Glomerular endothelial cell (primary cell): ENCODE results near the gene UMODL1. TPM values are rescaled to one million over a fixed set of nuclear protein-coding genes. Genes with fewer than 3 reads are reported as not detected.

Experiments
- DNase-seq: peaks from one replicate; pipeline ENCODE4 v3.0.0-alpha.2; 2011; ENCODE audit warnings: low read depth, low spot score; ENCODE audit errors: extremely low read depth
- total RNA-seq: library from RNA; depleted of rRNA; stranded (reverse); fragments of >200 nt; gene quantifications from 2 replicates; pipeline ENCODE4 v1.2.3, GENCODE V29; 2015

The UMODL1 gene
- total RNA-seq, 1 donor from 2014 or later, result not detected

DNA sequence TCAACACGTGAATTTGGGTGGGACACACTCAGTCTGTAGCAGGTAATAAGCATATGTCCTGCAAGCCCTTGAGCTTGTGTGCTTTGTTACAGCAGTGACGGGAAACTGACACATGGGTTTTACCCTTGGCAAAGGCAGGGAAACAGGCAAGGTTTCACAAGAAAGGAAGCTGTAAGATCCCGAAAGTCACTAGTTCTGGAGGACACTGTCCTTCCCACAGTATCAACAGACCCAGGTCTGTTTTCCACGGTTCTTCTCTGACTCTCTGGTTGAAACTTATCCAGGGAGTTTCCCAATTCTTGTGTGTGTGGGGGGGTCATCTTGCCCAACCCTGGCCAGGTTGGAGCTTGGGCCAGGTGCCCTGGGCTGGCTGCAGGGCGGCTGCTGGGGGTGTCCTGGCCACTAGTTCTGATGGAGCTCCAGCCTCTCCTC lies 31.6 kb upstream of the UMODL1 start:
- DNase-seq, result no peak

DNA sequence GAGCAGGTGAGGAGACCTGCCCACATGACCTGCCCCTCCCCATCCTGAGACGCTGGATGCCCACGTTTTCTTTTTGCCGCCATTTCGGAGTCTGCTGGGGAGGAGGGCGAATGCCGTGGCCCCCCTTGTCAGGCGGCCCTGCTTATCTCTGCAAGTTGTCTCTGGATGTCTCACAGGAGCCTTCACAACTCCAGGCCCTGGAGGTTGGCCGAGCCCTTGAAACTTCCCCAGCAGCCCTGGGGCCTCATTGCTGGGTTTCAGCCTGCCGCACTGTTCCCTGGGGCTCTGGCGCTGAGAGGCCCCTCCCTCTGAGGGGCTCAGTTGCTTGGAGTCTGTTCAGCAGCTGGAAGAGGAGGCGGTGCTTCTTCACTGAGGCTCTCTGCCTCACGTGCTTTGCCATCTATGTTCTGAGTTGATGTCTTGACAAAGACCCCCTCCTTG lies 31.2 kb upstream of the UMODL1 start:
- DNase-seq, result no peak

DNA sequence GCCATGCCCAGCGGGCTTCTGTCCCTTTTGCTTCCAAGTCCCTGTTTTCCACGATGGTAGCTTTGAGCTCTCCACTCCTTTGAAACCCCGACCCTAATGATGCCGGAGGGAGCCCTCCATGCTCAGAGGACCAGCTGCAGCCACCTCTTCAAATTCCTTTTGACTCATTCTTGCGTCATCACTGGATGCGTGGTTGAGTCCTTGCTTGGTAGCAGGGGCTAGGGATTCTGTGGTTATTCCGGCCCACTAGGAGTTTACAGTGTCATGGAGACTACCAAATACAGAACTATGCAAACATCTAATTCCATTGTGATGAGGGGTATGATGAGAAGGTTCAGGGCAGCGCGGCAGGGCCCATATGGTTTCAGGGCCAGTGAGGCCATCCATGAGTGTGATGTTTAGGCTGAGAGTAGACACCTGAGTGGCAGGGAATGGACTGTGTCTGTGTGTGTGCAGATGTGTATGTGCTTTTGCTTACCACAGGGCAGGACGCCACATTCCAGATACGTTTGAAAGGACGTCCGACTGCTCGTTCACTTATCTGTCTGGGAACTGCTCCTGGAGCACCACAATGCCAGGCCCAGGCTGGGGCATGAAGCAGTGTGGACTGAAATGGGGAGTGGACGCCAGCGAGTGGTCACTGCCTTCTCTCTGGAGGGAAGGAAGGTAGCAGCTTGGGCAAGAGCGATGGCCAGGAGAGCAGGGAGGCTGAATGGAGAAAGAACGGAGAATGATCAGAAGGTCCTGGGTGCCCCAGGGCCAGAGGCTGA lies 30.5 kb upstream of the UMODL1 start:
- DNase-seq, result peak; percentile 20

DNA sequence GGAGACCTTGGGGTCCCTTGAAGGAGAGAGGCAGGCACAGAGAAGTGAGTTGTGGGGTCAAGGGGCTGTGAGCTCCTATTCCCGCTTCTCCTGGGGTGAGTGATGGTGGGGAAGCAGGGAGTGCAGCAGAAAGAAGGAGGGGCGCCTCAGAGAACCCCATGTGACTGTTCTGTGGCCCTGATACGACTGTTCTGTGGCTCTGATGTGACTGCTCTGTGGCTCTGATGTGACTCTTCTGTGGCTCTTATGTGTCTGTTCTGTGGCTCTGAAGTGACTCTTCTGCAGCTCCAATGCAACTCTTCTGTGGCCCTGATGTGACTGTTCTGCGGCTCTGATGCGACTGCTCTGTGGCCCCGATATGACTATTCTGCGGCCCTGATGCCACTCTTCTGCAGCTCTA lies 29.9 kb upstream of the UMODL1 start:
- DNase-seq, result no peak

DNA sequence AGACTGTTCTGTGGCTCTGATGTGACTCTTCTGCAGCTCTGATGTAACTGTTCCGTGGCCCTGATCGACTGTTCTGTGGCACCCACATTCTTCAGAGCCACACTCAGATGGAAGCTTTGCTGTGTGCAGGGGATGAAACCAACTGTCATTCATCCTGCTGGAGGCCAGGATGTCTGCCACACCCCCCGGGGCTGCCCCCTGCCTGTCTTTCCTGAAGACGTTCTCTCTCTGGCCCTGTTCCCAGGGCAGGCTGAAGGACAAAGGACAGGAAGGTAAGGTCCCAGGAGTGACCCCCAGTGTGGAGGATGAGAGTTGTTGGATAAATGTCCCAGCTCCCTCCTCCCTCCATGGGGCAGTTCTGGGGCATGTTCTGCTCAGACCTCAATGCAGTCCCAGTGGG lies 29.4 kb upstream of the UMODL1 start:
- DNase-seq, result no peak

DNA sequence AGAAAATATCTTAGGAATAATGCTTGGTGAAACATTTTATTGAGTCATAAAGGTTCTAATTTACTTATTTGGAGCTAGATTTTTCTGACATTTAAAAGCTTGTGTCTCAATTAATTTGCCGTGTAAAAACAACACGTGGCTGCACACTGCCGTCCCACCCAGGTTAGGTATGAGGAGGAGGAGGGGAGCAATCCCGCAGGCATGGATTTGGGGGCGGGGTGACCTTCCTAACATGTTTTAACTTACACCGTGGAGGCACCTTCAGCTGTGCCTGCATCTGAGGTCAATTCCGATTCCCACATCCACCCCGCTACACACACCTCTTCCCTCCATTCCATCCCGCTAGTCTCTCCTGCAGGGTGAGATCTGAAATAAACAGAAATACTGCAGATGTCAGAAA lies 28.5 kb upstream of the UMODL1 start:
- no peak for DNase-seq

DNA sequence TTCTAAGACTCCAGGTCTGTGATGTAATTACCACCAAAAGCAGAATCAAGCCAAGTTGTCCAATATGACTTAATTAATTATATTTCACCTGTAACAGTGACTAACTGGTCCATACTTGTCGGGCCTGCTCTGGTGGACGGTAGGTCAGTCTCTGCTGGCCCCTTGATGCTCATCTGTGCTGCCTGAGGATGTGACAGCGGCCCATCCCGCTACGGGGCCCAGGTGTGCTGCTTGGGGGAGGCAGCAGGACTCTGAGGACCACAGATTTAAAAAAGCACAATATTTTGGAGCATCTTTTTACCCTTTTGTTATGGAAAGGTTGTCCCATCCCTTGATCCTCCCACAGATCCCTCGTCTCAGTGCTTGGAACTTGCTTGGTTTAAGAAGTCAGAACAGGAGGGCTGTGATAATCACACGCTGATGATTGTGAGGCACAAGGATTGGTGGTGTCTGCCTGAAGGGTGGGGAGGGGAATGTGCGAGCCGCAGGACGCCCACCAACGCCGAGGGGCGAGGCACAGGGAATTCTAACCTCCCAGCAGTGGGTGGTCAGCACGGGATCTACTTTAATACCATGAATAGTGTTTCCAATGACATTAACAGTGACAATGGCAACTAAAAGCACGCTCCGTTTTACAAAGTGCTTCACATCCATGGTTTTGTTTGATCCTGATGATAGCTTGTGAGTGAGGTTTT lies 27.8 kb upstream of the UMODL1 start:
- DNase-seq, result no peak

DNA sequence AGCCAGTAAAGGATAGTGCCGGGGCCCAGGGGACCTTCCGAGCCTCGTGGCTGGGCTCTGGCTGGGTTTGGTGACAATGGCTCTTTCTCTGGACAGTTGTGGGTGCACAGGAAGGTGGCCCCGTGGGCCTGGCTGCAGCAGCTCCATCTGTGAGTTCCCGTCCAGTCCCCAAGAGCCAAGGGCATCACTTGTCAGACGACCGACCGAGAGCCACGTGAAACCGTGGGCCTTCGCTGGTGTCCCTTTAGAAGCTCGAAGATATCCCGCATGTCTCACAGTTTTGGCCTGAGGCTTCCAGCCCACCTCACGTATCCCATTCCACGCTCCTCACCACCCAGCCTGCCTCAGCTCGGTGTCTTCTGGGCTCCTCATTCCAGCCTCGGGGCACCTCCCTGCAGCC lies 27.2 kb upstream of the UMODL1 start:
- DNase-seq, result no peak

DNA sequence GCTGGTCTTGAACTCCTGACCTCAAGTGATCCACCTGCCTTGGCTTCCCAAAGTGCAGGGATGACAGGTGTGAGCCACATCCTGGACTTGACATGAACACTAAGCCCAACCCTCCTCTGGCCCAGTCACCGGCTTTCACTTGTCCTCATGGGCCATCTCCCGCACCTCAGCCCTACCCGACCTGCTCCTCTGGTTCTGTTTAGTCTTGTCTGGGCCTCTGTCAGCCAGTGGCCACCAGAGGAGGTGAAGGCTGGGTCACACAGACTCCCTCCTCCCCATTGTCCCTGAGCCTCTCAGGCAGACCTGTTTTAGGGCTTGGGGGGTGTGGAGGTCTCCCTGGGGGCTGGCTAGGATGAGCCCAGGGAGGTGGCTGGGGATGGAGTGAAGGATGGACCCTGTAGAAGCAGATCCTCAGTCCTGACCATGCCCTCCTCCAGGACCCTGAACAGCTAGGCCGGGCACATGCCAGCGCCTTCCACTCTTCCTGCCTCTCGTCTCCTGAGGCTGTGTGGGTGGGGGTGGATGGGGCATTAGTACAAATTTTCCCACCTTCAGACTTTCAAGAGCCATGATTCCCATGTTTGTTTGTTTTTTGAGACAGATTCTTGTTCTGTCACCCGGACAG lies 26.1 kb upstream of the UMODL1 start:
- no peak for DNase-seq

DNA sequence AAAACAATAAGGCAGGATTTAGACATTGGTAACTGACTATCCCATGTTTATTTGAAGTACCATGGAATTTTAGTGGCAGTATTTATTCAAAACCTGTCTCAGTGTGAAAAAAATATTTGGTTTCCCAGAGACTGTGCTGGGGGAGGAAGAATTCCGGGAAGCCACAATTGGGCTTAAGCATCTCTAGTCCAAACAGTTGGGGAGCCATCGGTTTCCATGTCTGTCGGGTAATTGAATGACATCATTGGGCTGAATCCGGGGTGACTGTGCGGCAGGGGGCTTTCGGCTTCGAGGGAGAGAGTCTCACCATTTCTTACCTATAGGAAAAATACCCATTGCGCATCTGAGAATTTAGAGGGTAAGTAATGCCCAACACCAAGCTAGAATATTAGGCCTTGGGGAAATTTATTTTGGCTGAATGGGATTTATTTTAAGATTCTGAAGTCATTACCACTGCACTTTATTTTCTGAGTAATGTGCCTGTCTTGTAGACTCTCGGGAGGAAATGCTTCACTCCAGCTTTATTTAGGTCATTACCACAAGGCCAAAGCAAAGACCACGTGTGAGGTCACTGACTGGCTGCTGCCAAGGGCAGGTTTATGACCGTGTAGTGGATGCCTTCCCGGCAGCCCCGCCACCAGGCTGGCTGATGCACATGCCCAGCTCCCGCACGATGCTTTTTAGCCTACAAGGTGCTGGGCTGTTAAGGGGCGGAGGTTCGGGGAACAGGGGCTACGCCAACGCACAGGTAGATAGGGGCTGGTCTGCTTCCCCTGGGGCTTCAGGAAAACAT lies 23.1 kb upstream of the UMODL1 start:
- no peak for DNase-seq

DNA sequence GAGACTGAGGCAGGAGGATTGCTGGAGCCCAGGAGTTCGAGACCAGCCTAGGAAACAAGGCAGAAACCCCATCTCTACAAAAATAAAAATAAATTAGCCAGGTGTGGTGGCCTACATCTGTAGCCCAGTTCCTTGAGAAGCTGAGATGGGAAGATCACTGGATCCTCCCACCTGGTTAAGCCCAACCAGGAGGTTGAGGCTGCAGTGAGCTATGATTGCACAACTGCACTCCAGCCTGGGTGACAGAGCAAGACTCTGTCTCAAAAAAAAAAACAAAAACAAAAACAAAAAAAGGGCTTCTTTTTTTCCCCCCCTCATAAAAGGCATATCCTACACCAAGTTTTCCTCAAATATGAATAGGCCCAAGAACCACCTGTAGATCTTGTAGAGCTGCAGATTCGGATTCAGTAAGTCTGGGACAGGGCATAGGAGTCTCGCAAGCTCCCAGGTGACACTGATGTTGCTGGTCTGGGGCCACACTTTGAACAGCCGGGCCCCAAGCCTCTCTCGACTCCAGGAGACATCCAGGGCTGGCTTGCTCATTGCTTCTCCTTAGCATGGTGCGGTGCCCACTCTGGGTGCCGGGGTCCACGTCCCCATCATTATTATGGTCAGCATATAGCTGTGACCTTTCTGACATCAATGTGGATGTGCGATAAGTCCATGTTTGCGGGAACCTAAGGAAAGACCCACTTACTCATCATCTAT lies 22.1 kb upstream of the UMODL1 start:
- DNase-seq, result no peak

DNA sequence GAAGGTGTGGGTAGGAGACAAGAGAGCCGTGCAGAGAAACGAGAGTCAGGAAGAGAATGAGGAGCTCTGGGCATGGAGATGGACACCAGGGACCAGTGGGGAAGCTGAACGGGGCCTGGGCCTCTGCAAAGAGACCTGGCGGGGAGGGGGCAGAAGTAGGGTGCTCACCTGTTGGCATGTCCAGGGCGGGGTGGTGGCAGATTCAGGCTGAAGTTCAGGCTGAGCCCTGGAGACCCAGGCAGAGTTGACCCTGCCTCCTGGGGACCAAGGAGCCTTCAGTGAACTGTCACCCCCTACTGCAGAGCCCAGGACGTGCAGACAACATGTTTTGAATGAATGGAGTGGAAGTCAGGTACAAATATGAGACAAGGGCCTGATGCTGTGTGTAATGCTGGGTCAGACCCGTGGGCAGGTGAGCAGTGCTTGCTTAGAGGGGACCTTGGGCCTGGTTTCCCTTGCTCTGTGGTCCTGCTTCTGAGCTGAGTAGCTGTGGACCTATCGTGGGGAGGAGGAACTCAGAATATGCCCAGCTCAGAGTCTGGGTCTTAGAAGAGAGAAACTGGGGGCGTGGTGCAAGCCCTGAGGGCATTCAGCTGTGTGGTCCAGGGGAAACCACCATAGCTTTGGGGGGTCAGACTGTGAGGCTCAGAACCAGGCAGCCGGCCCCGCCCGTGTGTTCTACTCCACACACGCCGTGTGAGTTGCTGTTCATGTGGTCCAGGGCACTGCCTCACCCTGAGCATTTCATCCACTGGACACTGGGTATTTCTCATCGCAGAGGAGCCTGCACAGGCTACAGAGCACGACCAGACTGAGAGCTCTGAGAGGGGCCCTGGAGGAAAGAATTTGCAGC lies 21.3 kb upstream of the UMODL1 start:
- no peak for DNase-seq

DNA sequence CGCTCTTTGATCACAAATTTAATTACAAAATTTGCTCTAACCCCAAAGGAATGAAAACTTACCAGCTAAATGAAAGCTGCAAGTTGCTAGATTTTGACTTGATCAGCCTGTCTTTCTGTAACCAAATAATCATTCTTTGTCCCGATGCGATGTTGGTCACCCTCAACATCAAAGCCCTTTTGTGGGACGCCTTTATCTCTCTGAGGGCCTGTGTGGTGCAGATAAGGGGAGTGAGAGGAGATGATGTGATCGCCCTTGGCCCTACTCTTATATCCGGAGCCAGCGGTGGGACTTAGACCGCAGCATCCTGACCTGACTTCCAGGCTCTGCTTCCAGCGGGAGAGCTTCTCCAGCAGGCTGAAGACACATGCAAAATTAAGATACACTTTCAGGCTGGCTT lies 19.3 kb upstream of the UMODL1 start:
- DNase-seq, result no peak

DNA sequence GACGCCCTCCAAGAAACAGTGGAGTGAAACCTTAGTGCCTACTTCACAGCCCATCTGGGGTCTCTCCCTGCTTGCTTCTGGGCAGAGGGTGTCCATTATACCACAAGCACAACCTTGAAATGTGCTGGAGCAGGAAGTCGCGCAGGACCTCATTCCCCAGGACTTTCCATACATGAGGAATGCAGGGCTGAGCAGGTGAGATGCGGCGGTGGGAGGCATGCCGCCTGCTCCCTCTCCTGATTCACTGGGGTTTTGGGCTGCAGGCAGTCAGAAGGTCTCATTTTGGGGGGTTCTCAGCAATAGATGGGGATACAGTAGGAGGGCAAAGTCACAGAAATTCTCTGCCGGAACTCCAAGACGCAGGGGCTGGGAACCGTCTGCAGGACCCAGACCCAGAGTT lies 15.7 kb upstream of the UMODL1 start:
- no peak for DNase-seq

DNA sequence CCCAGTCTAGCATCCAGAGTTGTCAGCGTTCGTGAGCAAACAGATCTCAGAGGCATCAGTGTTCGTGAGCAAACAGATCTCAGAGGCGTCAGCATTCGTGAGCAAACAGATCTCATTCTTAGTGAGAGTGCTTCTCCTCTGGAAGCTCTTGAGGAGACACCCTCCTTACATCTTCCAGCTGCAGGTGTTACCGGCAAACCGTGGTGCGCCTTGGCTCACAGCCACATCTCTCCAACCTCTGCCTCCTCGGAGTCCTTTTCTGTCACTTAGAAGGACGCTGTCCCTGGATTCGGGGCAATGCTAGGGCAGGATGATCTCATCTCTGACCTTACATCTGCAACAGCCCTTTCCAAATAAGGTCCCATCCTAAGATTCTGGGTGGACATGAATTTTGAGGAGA lies 14.6 kb upstream of the UMODL1 start:
- DNase-seq, result no peak

DNA sequence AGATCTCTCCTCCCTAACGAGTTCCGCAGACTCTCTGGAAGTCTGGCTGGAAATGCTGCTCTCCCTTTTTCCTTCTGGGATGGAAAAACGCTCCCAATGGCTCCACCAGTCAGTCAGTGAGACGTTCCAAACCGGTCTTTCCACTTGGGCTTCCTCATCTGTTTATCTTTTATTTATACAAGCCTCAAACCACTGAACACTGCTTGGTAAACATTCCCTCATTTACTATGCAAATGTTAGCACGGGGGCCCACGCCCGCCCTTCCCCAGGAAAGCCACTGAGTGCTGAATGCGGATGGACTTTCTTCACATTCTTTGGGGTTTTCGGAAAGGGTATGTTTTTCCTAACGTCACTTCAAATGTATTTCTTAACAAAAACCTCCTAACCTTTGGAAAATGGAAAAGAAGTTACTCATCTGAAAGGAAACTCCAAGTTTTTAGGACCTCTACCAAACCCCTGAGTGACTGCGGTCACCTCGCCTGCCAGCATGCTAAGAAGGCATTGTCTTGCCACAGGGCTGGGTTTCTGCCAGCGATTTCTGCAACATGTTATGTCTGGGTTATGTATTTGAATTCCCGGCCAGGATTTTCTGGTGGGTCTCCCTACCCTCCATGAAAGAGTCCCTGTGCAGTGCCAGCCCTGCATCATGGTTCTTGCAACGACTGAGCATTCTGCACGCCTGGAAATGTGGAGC lies 14.0 kb upstream of the UMODL1 start:
- DNase-seq, result no peak

DNA sequence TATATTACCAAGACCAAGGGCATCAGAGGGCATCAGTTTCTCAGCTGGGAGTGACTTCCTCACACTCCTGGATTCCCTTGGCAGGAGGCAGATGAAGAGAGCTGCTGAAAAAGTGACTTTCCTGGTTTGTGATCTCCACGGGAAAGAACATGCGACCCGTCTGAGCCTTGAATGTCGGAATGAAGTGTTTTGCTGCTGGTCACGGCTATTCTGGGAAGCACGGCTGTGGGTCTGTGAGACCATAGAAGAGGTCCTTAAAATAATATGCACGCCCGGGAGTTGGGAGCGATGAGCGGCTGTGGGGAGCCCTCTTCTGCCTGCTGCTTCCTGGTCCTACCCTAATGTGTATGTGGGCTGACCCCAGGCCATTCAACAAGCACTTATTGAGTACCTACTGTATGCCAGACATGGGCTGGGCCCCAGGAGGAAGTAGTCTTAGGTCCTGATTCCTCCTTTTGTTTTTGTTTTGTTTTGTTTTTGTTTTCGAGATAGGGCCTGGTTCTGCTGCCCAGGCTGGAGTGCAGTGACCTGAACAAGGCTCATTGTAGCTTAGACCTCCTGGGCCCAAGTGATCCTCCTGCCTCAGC lies 13.2 kb upstream of the UMODL1 start:
- DNase-seq, result no peak

DNA sequence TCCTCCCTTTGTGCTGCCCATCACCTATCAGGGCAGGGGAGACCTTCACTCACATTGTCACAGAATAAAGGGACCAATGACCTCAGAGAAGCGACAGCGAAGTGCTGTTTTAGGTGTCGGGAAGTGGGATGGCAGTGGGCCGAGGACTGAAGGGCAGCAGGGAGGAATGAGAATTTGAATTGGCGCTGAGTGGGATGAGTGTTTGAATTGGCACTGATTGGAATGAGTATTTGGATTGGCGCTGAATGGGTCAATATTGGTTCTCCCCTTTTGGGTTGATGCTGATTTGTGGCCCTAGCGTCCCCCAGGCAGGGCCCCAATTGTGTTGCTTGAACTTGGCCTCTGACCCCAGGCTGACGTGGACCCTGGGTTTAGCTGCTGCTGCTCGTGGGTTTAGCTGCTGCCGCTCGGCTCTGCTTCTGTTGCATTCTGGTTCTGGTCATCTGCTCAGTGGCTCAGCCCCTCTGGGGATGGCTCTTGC lies 12.4 kb upstream of the UMODL1 start:
- DNase-seq, result no peak
